Upper lobe of left lung (tissue), 6 donors: ENCODE data around the gene SNTA1. TPM values are rescaled to one million over a fixed set of nuclear protein-coding genes. Genes with fewer than 3 reads are reported as not detected.
"Not testable (repeated sequence)": the region's sequence is repeated elsewhere in the genome, so short reads cannot be mapped to it uniquely, and the experiment has no call there.

ENCODE experiments used
- ATAC-seq, 2 donors: fragments of 200-7000 bp; cut with Tn5 transposase; one replicate each; pipeline ENCODE4 v1.9.1; 2022; ENCODE audit warnings: mild to moderate bottlenecking in 2 of 2, moderate library complexity in 2 of 2; ENCODE audit not compliant: low FRiP score in 2 of 2
- DNase-seq, 2 donors: peaks; one replicate each; pipeline ENCODE4 v3.0.0-alpha.2; 2019 to 2020
- H3K27ac ChIP-seq, 4 donors: fragments of 200-600 bp; sonication (generic); one replicate each; pipeline ENCODE4 v1.5.1; 2016 to 2019
- H3K27me3 ChIP-seq, 4 donors: fragments of 200-600 bp; sonication (generic); one replicate each; pipeline ENCODE4 v1.5.1; 2017 to 2019
- H3K36me3 ChIP-seq, 4 donors: fragments of 200-600 bp; sonication (generic); one replicate each; pipeline ENCODE4 v1.5.1; 2016 to 2019
- H3K4me1 ChIP-seq, 4 donors: fragments of 200-600 bp; sonication (generic); one replicate each; pipeline ENCODE4 v1.5.1; 2018 to 2019
- H3K4me3 ChIP-seq, 4 donors: fragments of 200-600 bp; sonication (generic); one replicate each; pipeline ENCODE4 v1.5.1; 2017 to 2019; ENCODE audit warnings: mild to moderate bottlenecking in 2 of 4, moderate library complexity in 1 of 4
- H3K9me3 ChIP-seq, 4 donors: fragments of 200-600 bp; sonication (generic); one replicate each; pipeline ENCODE4 v1.5.1; 2018 to 2019
- EP300 ChIP-seq, 4 donors: sonication (generic); formaldehyde crosslinking; IDR thresholded peaks; one replicate each; pipeline ENCODE4 v1.5.1; 2017; ENCODE audit warnings: antibody characterized with exemption in 4 of 4, control low read depth in 2 of 4
- POLR2A ChIP-seq, 4 donors: fragments of 450-650 bp; IDR thresholded peaks; one replicate each; pipeline ENCODE4 v1.5.1; 2016 to 2017; ENCODE audit warnings: antibody characterized with exemption in 4 of 4, mild to moderate bottlenecking in 2 of 4
- POLR2AphosphoS5 ChIP-seq, 2 donors: sonication (generic); formaldehyde crosslinking; IDR thresholded peaks; one replicate each; pipeline ENCODE4 v1.5.1; 2017; ENCODE audit warnings: antibody characterized with exemption in 2 of 2
- WGBS, 2 donors: methylation state at CpG; one replicate each; pipeline ENCODE4 v1.1.5; 2017 to 2018; 5-methylcytosine and 5-hydroxymethylcytosine counted together
- total RNA-seq, 6 donors: library from RNA; depleted of rRNA in 4 of 6; stranded (reverse); fragments of >200 nt in 4 of 6; gene quantifications; one replicate each; pipeline versions ENCODE4 v1.1.0 to v1.2.1, GENCODE V29; 2016 to 2021
- TF ChIP-seq, protein P1 (sequence below), 6 experiments: fragments of 450-650 bp in 4 of 6; fragments of 200-600 bp in 2 of 6; sonication (generic) in 2 of 6; IDR thresholded peaks; one replicate each; pipeline ENCODE4 v1.5.1; 2016 to 2019; ENCODE audit warnings: antibody characterized with exemption in 6 of 6
- donor health status: DM: no; HTN: no; CAD: no; lungs with moderate emphysema.
- donor health status: DM: no; HTN: yes; CAD: no; lungs with severe emphysema.

Gene SNTA1
- total RNA-seq, result 10 to 100 TPM in 3 of 6 donors, 1 to 10 TPM in 3; 8.2 to 23.4 (median 11.3) TPM

- Histone ChIP-seq H3K27ac (peak within 1 kb of the TSS; percentile 61 to 82 (median 73)), H3K27me3 (no peaks in the 10 kb centered on the region), H3K36me3 (no peaks in the 10 kb centered on the region), H3K9me3 (no peaks in the 10 kb centered on the region), H3K4me1 (peaks cover 8 to 16% (median 12%) of the 10 kb centered on the region in 4 donors), H3K4me3 (peak within 1 kb of the TSS; percentile 84 to 92 (median 86))
- peak; percentile 99 for DNase-seq
- WGBS, 2 donors, result 0 to 1% methylated on average over 8 to 11 of the region's 75 CpGs
- no peak for TF ChIP-seq EP300 (IDR thresholded peaks at IDR 0.05)
- TF ChIP-seq POLR2A (IDR thresholded peaks at IDR 0.05), result peak in 1 of 4 donors; percentile 57
- ATAC-seq, result peak; percentile 94 to 95
Measured at GRCh38 chr20:33443512-33444239, at the start of gene SNTA1. SNTA1 (minus strand) TSS chr20:33443763; CDS start chr20:33443620, 143 bp downstream.

GRCh38 chr20:33490934-33491656, 47.5 kb upstream of the SNTA1 start:
- peak overlapping the region; percentile 69 to 99 (median 92) for H3K4me3 ChIP-seq
- 53 to 54% methylated on average over 8 of the region's 8 CpGs for WGBS, 2 donors
- DNase-seq (no peak), ATAC-seq (no peak)
- peaks cover 17 to 35% (median 19%) of the 10 kb centered on the region in 4 donors for H3K4me1 ChIP-seq
- TF ChIP-seq EP300 (IDR thresholded peaks at IDR 0.05) (no peak), POLR2A (IDR thresholded peaks at IDR 0.05) (no peak), POLR2AphosphoS5 (IDR thresholded peaks at IDR 0.05) (no peak)
- TF ChIP-seq, protein P1, sequence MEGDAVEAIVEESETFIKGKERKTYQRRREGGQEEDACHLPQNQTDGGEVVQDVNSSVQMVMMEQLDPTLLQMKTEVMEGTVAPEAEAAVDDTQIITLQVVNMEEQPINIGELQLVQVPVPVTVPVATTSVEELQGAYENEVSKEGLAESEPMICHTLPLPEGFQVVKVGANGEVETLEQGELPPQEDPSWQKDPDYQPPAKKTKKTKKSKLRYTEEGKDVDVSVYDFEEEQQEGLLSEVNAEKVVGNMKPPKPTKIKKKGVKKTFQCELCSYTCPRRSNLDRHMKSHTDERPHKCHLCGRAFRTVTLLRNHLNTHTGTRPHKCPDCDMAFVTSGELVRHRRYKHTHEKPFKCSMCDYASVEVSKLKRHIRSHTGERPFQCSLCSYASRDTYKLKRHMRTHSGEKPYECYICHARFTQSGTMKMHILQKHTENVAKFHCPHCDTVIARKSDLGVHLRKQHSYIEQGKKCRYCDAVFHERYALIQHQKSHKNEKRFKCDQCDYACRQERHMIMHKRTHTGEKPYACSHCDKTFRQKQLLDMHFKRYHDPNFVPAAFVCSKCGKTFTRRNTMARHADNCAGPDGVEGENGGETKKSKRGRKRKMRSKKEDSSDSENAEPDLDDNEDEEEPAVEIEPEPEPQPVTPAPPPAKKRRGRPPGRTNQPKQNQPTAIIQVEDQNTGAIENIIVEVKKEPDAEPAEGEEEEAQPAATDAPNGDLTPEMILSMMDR (IDR thresholded peaks at IDR 0.05), result no peak
- H3K27ac ChIP-seq, result peak overlapping the region; percentile 86 to 98 (median 92)
- peaks cover 0 to 3% (median 0%) of the 10 kb centered on the region in 4 donors for H3K36me3 ChIP-seq
- H3K27me3 ChIP-seq, result no peaks in the 10 kb centered on the region
- no peaks in the 10 kb centered on the region for H3K9me3 ChIP-seq

- ATAC-seq, result peak; percentile 39 to 79
- peak in 1 of 2 donors; percentile 50 for DNase-seq
- no peaks in the 10 kb centered on the region for H3K27me3 ChIP-seq
Measured at GRCh38 chr20:33490023-33490933, 46.7 kb upstream of the SNTA1 start, which contains the start of gene CBFA2T2. CBFA2T2 (plus strand) TSS chr20:33490096; CDS start chr20:33490268, 172 bp downstream.

DNA sequence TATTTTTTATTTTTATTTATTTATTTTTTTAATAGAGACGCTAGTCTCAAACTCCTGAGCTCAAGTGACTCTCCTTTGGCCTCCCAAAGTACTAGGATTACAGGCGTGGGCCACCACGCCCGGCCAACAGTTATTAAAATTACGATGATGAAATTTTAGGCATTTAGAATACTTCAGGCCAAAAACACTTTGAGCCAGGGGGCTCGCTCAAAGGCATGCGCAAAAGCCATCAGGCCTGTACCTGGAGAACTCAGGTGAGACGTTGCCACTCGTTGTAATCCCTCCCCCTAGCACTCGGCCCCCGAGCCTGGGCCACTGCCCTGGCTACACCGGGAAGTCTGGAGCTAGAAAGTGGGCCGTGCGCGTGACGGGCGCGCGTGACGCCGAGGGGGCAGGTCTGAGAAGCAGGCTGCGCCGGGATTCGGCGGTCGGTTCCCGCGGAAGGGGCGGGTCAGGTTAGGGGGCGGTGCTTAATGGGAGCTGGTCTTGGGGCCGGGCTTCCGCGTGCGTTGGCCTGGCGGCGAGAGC, 46.0 kb upstream of the SNTA1 start:
- 3 to 8% methylated on average over 8 to 29 of the region's 36 CpGs for WGBS, 2 donors
- ATAC-seq, result peak; percentile 99
- Histone ChIP-seq H3K27ac (peak overlapping the region; percentile 92 to 98 (median 93)), H3K9me3 (no peaks in the 10 kb centered on the region), H3K36me3 (peaks cover 0 to 3% (median 0%) of the 10 kb centered on the region in 4 donors), H3K4me1 (peaks cover 17 to 31% (median 19%) of the 10 kb centered on the region in 4 donors), H3K27me3 (no peaks in the 10 kb centered on the region), H3K4me3 (peak overlapping the region; percentile 11 to 99 (median 83))
- peak in 1 of 4 donors; percentile 67 for TF ChIP-seq EP300 (IDR thresholded peaks at IDR 0.05)
- peak in 3 of 4 donors; percentile 71 to 96 (median 92) for TF ChIP-seq POLR2A (IDR thresholded peaks at IDR 0.05)
- TF ChIP-seq, protein P1 (IDR thresholded peaks at IDR 0.05), result no peak
- TF ChIP-seq POLR2AphosphoS5 (IDR thresholded peaks at IDR 0.05), result peak; percentile 94 to 99
- peak; percentile 100 for DNase-seq

More at GRCh38 chr20:33490023-33490933, 46.7 kb upstream of the SNTA1 start, which contains the start of gene CBFA2T2:
- 1 to 2% methylated on average over 42 to 47 of the region's 105 CpGs for WGBS, 2 donors
- no peak for TF ChIP-seq EP300 (IDR thresholded peaks at IDR 0.05)
- peak in 2 of 4 donors; percentile 9 to 62 for TF ChIP-seq POLR2A (IDR thresholded peaks at IDR 0.05)
- TF ChIP-seq, protein P1 (IDR thresholded peaks at IDR 0.05), result peak in 2 of 6 experiments; percentile 3 to 22
- no peak for TF ChIP-seq POLR2AphosphoS5 (IDR thresholded peaks at IDR 0.05)
- peak within 1 kb of the TSS; percentile 92 to 98 (median 93) for H3K27ac ChIP-seq
- H3K4me1 ChIP-seq, result peaks cover 17 to 31% (median 19%) of the 10 kb centered on the region in 4 donors
- H3K36me3 ChIP-seq, result peaks cover 0 to 3% (median 0%) of the 10 kb centered on the region in 4 donors
- H3K4me3 ChIP-seq, result peak within 1 kb of the TSS; percentile 69 to 99 (median 92)
- H3K9me3 ChIP-seq, result no peaks in the 10 kb centered on the region

DNA sequence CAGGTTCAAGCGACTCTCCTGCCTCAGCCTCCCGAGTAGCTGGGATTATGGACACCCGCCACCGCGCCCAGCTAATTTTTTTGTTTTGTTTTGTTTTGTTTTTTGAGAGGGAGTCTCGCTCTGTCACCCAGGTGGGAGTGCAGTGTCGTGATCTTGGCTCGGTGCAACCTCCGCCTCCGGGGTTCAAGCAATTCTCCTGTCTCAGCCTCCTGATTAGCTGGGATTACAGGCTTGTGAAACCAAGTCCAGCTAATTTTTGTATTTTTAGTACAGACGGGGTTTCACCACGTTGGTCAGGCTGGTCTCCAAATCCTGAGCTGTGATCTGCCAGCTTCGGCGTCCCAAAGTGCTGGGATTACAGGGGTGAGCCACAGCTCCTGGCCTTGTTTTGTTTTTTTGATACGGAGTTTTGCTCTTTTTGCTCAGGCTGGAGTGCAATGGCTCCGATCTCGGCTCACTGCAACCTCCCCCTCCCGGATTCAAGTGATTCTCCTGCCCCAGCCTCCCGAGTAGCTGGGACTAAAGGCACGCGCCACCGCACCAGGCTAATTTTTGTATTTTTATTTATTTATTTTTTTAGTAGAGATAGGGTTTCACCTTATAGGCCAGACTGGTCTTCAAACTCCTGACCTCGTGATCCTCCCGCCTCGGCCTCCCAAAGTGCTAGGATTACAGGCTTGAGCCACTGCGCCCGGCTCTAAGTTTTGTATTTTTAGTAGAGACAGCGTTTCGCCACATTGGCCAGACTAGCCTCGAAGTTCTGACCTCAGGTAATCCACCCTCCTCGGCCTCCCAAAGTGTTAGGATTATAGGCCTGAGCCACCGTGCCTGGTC, 45.3 kb upstream of the SNTA1 start:
- H3K27ac ChIP-seq, result peak overlapping the region; percentile 92 to 98 (median 93)
- WGBS, 2 donors, result 91 to 95% methylated on average over 32 of the region's 32 CpGs
- H3K4me3 ChIP-seq, result peak overlapping the region in 3 of 4 donors; percentile 69 to 99 (median 97)
- not testable (repeated sequence) for H3K36me3 ChIP-seq, H3K9me3 ChIP-seq, H3K27me3 ChIP-seq, DNase-seq, ATAC-seq
- peaks cover 17 to 31% (median 19%) of the 10 kb centered on the region in 4 donors for H3K4me1 ChIP-seq
